Femur (tissue), 1 donor: ENCODE measurements around the gene ARHGAP27.
"Not testable (repeated sequence)": the region's sequence is repeated elsewhere in the genome, so short reads cannot be mapped to it uniquely, and the experiment has no call there.

Source experiments
- DNase-seq: peaks from one replicate; pipeline ENCODE4 v3.0.0-alpha.2; 2017

ARHGAP27 gene

GRCh38 chr17:45432405-45433158 is at the start of gene ARHGAP27:
Gene ARHGAP27 (minus strand): TSS chr17:45432870. CDS start chr17:45430279, 2,591 bp downstream.
- DNase-seq = no peak

- not testable (repeated sequence) for DNase-seq
Observed at GRCh38 chr17:45482317-45482716, 49.6 kb upstream of the ARHGAP27 start.

DNA sequence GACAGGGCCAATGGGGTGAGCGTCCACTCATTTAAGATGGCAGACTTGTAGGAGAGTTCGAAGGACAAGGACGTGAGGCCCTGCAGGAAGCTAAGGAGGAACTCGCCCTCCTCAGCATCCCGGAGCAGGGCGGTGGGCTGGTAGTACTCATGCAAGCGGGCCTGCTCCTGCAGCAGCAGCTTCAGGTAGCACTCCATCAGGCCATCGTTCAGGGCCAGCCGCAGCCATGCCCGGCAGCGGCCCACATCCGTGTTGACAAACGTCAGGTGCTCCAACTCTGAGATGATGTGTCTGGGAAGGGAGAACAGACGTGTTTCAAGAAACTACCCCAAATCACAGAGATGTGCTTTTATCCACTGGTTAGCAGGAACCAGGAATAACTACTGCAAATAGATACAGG is 42.8 kb upstream of the ARHGAP27 start:
- DNase-seq = not testable (repeated sequence)

DNA sequence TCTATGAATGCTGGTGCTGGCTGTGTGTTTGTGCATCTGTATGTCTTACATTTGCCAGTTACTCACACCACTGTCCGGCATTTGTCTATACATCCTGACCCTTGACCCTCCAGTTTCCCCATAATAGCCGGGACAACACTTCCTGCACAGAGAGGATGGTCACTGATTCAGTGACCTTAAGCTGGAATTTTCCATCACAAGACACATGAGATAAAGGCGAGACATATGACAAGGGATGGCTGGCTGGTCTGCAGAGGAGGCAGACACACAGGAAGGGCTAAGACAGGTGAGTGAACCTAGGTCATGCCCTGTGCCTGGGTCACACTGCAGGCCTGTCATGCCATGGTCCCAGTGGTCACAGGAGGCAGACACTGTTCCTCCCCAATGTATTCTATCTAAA is 39.6 kb upstream of the ARHGAP27 start:
- DNase-seq = not testable (repeated sequence)

DNA sequence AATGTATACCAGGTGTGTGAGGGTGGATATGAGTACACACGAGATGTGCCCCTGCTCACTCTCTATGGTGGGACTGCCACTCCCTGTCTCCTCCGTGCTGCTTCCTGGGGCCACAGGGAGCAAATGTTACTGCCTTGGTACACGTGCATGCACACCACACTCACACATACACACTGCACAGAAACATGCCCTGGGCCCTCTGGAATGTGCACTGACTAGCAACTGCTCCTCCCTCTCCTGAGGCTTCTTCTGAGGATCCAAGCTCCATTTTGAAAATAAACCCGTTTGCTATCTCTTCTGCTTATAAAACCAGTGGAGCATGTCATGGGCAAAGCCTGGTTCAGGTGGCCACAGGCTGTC is 36.5 kb upstream of the ARHGAP27 start:
- DNase-seq = not testable (repeated sequence)

GRCh38 chr17:45468293-45469203 is 35.9 kb upstream of the ARHGAP27 start:
- DNase-seq = not testable (repeated sequence)

- DNase-seq = peak; percentile 31
Observed at GRCh38 chr17:45461524-45462327, 29.1 kb upstream of the ARHGAP27 start.

- not testable (repeated sequence) for DNase-seq
Observed at GRCh38 chr17:45460422-45460821, 27.8 kb upstream of the ARHGAP27 start.

DNA sequence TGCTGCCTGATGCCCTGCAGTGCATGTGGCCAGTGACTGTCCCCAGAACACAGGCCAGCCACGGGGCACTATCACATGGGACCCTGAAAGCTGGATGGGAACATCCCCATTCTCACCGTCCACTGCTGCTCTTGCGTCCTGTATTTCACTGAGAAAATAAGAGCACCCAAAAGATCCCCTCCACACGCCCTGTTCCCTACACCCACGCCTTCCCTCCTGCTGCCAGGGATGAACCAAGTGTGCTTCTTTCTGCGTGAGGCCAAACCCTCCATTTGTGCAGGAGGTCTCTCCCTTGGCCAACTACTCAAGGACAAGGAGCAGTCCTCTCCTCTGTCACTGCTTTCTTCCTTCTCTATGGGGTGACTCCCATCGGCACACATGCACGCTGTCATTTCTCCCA is 21.7 kb upstream of the ARHGAP27 start:
- not testable (repeated sequence) for DNase-seq

GRCh38 chr17:45453731-45454130 is 21.1 kb upstream of the ARHGAP27 start:
- DNase-seq = not testable (repeated sequence)

DNA sequence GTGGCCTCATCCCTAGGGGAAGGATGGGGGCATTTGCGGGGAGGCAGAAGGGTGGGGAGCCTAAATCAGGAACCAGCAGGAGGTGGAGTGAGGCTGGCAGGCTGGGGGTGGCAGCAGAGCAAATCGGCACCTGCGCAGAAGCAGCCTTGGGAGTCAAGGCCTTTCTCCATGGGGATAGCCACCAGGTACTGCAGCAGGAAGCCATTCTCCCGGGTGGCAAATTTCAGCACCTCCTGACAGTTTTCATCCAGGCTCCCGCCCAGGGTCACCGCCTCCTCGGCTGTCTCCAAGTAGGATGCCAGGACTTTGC is 20.5 kb upstream of the ARHGAP27 start:
- not testable (repeated sequence) for DNase-seq

DNA sequence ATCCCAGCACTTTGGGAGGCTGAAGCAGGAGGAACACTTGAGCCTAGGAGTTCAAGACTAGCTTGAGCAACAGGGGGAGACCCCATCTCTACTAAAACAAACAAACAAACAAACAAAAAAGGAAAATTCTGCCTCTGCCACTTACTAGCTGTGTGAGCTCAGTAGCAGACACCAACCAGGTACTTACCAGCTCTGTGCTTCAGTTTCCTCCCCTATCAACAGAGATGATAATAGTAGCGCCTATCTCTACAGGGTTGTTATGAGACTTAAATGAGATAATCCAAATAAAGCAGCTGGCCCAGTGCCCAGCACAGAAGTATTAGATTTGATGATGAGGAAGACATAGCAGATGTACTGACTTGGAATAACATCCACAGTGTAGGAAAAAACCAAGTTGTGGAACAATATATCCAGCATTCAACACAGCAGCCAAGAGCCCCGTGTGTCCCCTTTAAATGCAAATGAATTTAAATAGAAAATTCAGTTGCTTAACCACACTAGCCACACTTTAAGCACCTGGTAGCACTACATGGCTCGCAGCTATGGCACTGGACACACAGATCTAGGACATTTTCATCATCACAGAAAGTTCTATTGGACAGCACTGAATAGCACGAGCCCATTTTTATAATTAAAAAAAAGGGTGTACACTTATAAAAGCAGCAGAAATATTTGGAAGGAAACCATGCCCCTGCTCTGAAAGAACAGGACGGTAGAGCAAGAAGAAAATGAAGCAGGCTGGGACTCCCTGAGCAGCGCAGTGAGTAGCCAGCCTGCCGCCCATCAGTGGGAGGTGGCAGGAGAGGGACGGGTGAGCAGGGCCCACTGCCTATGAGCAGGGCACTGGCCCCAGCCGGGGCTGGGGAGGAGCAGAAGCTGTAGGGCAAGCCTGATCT is 19.9 kb upstream of the ARHGAP27 start:
- DNase-seq = not testable (repeated sequence)

DNA sequence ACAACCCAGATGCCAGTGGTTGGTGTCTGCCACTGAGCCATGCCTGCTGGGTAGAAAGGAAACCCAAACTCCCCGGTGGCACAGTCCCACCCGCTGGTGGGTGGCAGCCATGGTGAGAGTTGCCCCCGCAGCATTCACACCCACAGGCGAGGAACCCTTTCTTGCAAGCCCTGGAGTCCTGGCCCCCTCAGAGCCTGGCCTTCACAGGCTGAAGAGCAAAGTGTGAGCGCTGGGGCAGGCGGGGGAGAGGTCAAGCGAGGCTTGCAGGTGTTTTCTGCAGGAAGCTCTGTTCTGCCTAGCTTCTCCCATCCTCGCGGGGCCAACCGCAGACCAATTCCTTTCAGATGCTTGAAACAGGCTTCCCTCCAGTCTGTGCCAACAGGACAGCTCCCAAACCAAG is 19.0 kb upstream of the ARHGAP27 start:
- DNase-seq = not testable (repeated sequence)

- no peak for DNase-seq
Observed at GRCh38 chr17:45451131-45451530, 18.5 kb upstream of the ARHGAP27 start.

- not testable (repeated sequence) for DNase-seq
Observed at GRCh38 chr17:45449708-45450329, 17.1 kb upstream of the ARHGAP27 start.

DNA sequence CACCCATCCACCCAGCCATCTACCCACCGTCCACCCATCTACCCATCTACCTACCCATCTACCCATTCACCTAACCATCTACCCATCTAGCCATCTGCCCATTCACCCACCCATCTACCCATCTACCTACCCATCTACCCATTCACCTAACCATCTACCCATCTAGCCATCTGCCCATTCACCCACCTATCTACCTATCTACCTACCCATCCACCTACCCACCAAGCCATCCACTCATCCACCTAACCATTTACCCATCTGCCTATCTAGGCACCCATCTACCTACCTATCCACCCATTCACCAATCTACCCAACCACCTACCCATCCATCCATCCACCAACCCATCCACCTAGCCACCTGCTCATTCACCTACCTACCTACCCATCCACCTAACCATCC is 16.6 kb upstream of the ARHGAP27 start:
- not testable (repeated sequence) for DNase-seq

- not testable (repeated sequence) for DNase-seq
Observed at GRCh38 chr17:45448483-45448882, 15.8 kb upstream of the ARHGAP27 start.

DNA sequence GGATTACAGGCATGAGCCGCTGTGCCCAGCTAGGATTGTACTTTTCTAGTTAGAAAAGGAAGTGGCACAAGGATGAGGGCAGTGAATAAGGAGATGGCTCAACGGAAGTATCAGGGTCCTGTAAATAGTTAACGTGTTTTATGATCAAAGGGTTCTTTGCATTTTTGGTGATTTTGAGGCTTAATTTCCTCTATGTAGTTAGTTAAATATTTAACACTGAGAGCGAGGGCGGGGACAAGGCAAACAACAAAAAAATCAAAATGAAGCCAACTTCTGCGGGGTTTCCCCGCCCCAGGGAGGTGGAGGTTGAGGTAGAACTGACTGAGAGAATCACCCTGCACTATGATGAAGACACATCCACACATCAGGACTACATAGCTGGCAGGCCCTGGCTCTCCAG is 15.4 kb upstream of the ARHGAP27 start:
- DNase-seq = not testable (repeated sequence)

- not testable (repeated sequence) for DNase-seq
Observed at GRCh38 chr17:45447650-45448049, 15.0 kb upstream of the ARHGAP27 start.

DNA sequence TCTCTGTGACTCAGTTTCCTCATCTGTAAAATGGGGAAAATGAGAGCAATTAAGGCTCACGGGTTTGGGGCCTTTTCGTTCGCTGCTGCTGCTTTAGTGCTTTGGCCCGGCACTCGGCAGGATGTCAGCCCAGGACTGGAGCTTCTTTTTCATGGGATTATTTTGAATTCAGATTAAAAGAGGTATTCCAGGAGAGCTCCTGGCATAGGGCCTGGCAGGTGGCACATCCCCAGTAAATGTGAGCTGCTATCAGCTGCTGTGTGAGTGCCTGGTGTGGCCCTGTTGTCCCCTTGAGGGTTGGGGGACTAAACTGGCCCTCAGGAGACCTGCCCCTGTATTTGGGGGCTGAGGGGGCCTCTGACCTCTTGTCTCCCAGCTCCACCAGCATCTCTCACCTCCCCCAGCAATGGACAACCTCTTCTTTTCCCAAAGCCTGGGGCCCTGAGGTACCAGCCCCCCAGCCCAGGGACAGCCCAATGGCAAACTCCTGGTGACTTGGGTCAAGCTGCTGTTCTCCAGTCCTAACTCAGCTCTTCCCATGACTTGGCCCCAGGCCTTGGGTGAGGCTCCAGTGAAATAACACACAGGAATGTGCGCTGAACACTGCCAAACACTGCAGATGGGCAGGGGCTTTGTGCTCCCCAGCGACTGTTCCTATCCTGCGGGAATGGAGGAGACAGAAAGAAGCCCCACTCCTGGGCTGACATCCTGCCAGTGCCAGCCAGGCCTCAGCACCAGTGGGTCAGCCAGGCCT is 14.4 kb upstream of the ARHGAP27 start:
- not testable (repeated sequence) for DNase-seq
